ENCODE measurements around the gene SHE. TPM values are rescaled to one million over a fixed set of nuclear protein-coding genes. Genes with fewer than 3 reads are reported as not detected.

The SHE gene
- total and polyA plus RNA-seq, 2 experiments from 2014 or later, result 0.23 to 0.69 TPM

- Histone ChIP-seq H4K20me1 (replicated peaks; ENCODE audit: insufficient read depth) (no peaks in the 10 kb centered on the region), H3K79me2 (replicated peaks; ENCODE audit: insufficient read depth) (no peaks in the 10 kb centered on the region), H3K27ac (ENCODE audit: low read depth) (no peak overlapping the region), H3K9me2 (ENCODE audit: insufficient read depth) (no peaks in the 10 kb centered on the region), H3K36me3 (ENCODE audit: insufficient read depth) (no peaks in the 10 kb centered on the region), H3K27me3 (ENCODE audit: insufficient read depth) (no peaks in the 10 kb centered on the region), H3K4me2 (no peak overlapping the region), H3K4me3 (no peak overlapping the region), H2AFZ (no peak overlapping the region), H3F3A (replicated peaks; ENCODE audit: low read depth) (no peaks in the 10 kb centered on the region), H3K4me1 (ENCODE audit: insufficient read depth) (no peaks in the 10 kb centered on the region)
- Mint-ChIP-seq H3K27ac (no peak overlapping the region), H3K36me3 (ENCODE audit: low read depth) (no peaks in the 10 kb centered on the region), H3K4me1 (no peaks in the 10 kb centered on the region), H3K4me3 (no peak overlapping the region), H3K27me3 (ENCODE audit: insufficient read depth, low read depth, poor library complexity) (peaks cover 8% of the 10 kb centered on the region), H3K9me3 (no peaks in the 10 kb centered on the region; the same call in 2 of the 3 replicates)
- DNase-seq (ENCODE audit: low spot score), result no peak
- no peak for TF ChIP-seq NANOG (IDR thresholded peaks at IDR 0.05; ENCODE audit: borderline replicate concordance)
- TF ChIP-seq EZH2 (IDR thresholded peaks at IDR 0.05; ENCODE audit: low read depth, unreplicated experiment), result no peak
- no peak for TF ChIP-seq POLR2AphosphoS5 (IDR thresholded peaks at IDR 0.05; ENCODE audit: low read depth)
- no peak for TF ChIP-seq STAT1 (IDR thresholded peaks at IDR 0.05; ENCODE audit: unreplicated experiment)
- TF ChIP-seq JUNB (IDR thresholded peaks at IDR 0.05; ENCODE audit: unreplicated experiment), result no peak
- no peak for TF ChIP-seq ZNF462 (CRISPR knock-in tag; IDR thresholded peaks at IDR 0.05)
- ATAC-seq, result no peak
These were observed 11.9 kb upstream of the SHE start for GRCh38 chr1:154514066-154514553.

- no peak for DNase-seq (ENCODE audit: low spot score)
- H3K4me1 ChIP-seq (ENCODE audit: insufficient read depth), result no peaks in the 10 kb centered on the region
- no peaks in the 10 kb centered on the region for H3K9me2 ChIP-seq (ENCODE audit: insufficient read depth)
- H3K4me3 Mint-ChIP-seq, result no peak overlapping the region
- H2AFZ ChIP-seq, result no peak overlapping the region
- H3K27me3 ChIP-seq (ENCODE audit: insufficient read depth), result no peaks in the 10 kb centered on the region
- no peaks in the 10 kb centered on the region for H4K20me1 ChIP-seq (replicated peaks; ENCODE audit: insufficient read depth)
- H3K79me2 ChIP-seq (replicated peaks; ENCODE audit: insufficient read depth), result no peaks in the 10 kb centered on the region
- no peaks in the 10 kb centered on the region for H3K4me1 Mint-ChIP-seq
- no peak overlapping the region for H3K4me3 ChIP-seq
- no peak for ATAC-seq
- no peaks in the 10 kb centered on the region for H3K36me3 ChIP-seq (ENCODE audit: insufficient read depth)
- no peak overlapping the region for H3K27ac ChIP-seq (ENCODE audit: low read depth)
- H3K27me3 Mint-ChIP-seq (ENCODE audit: insufficient read depth, low read depth, poor library complexity), result peaks cover 8% of the 10 kb centered on the region
- no peaks in the 10 kb centered on the region for H3F3A ChIP-seq (replicated peaks; ENCODE audit: low read depth)
- no peak overlapping the region for H3K4me2 ChIP-seq
- H3K36me3 Mint-ChIP-seq (ENCODE audit: low read depth), result no peaks in the 10 kb centered on the region
- H3K9me3 Mint-ChIP-seq, result no peaks in the 10 kb centered on the region; the same call in 2 of the 3 replicates
- no peak overlapping the region for H3K27ac Mint-ChIP-seq
- TF ChIP-seq ZNF462 (CRISPR knock-in tag; IDR thresholded peaks at IDR 0.05) (no peak), EZH2phosphoT487 (IDR thresholded peaks at IDR 0.05; ENCODE audit: unreplicated experiment) (no peak)
These were observed 10.5 kb upstream of the SHE start for GRCh38 chr1:154512760-154513159.
